GM06990 (cell line): ENCODE results near the gene HNMT.
"Not testable (repeated sequence)": the region's sequence is repeated elsewhere in the genome, so short reads cannot be mapped to it uniquely, and the experiment has no call there.

ENCODE experiments used
- DNase-seq: peaks from one replicate; pipeline ENCODE4 v3.0.0-alpha.2; 2011; ENCODE audit not compliant: insufficient read length; ENCODE audit errors: extremely low read depth
- H3K27me3 ChIP-seq: replicated peaks from 2 replicates; pipeline ENCODE4 v1.6.0; 2011; ENCODE audit warnings: low read length; ENCODE audit not compliant: control insufficient read depth, insufficient read depth
- H3K36me3 ChIP-seq: 2 replicates; pipeline ENCODE4 v1.5.1; 2011; ENCODE audit warnings: low read length; ENCODE audit not compliant: control insufficient read depth, insufficient read depth
- H3K4me3 ChIP-seq: replicated peaks from 2 replicates; pipeline ENCODE4 v1.5.1; 2011; ENCODE audit warnings: low read depth, mild to moderate bottlenecking, control low read depth, low read length
- CTCF ChIP-seq: IDR thresholded peaks from 2 replicates; pipeline ENCODE4 v1.5.1; 2011; ENCODE audit warnings: low read length, control low read depth, mild to moderate bottlenecking, inconsistent platforms; ENCODE audit not compliant: insufficient read depth, poor library complexity, severe bottlenecking

HNMT gene

GRCh38 chr2:137992039-137992646, 27.9 kb downstream of the HNMT start:
- no peak for TF ChIP-seq CTCF
- DNase-seq, result no peak
- H3K4me3 ChIP-seq, result no peak overlapping the region
- H3K36me3 ChIP-seq, result no peaks in the 10 kb centered on the region
- H3K27me3 ChIP-seq, result no peaks in the 10 kb centered on the region

GRCh38 chr2:137993715-137994476, 29.6 kb downstream of the HNMT start:
- not testable (repeated sequence) for H3K27me3 ChIP-seq, DNase-seq, H3K36me3 ChIP-seq, H3K4me3 ChIP-seq

- H3K36me3 ChIP-seq, H3K4me3 ChIP-seq, DNase-seq, H3K27me3 ChIP-seq: not testable (repeated sequence)
Measured at GRCh38 chr2:137995368-137995767, 31.1 kb downstream of the HNMT start.

- H3K36me3 ChIP-seq, DNase-seq, H3K4me3 ChIP-seq, H3K27me3 ChIP-seq: not testable (repeated sequence)
Measured at GRCh38 chr2:137996158-137996557, 31.9 kb downstream of the HNMT start.

- no peak for DNase-seq
- TF ChIP-seq CTCF, result no peak
- no peak overlapping the region for H3K4me3 ChIP-seq
Measured at GRCh38 chr2:137997733-137998132, 33.5 kb downstream of the HNMT start.

GRCh38 chr2:137998503-137998902, 34.2 kb downstream of the HNMT start:
- Histone ChIP-seq H3K36me3 (no peaks in the 10 kb centered on the region), H3K27me3 (no peaks in the 10 kb centered on the region), H3K4me3 (no peak overlapping the region)
- TF ChIP-seq CTCF, result no peak
- no peak for DNase-seq

More at GRCh38 chr2:137997733-137998132, 33.5 kb downstream of the HNMT start:
- Histone ChIP-seq H3K27me3 (no peaks in the 10 kb centered on the region), H3K36me3 (no peaks in the 10 kb centered on the region)

- Histone ChIP-seq H3K27me3 (no peaks in the 10 kb centered on the region), H3K36me3 (no peaks in the 10 kb centered on the region), H3K4me3 (no peak overlapping the region)
- DNase-seq, result no peak
- TF ChIP-seq CTCF, result no peak
Measured at GRCh38 chr2:137999273-137999672, 35.0 kb downstream of the HNMT start.
